Activated gamma-delta T cell treated with anti-CD3 and anti-CD28 coated beads, Interleukin-2, amount 50 U/mL, for 16 hours (primary cell): ENCODE measurements around the gene INPP4A.

Experiments
- DNase-seq: peaks from one replicate; pipeline ENCODE4 v3.0.0-alpha.2; 2020; ENCODE audit warnings: low read depth

The INPP4A gene

DNA sequence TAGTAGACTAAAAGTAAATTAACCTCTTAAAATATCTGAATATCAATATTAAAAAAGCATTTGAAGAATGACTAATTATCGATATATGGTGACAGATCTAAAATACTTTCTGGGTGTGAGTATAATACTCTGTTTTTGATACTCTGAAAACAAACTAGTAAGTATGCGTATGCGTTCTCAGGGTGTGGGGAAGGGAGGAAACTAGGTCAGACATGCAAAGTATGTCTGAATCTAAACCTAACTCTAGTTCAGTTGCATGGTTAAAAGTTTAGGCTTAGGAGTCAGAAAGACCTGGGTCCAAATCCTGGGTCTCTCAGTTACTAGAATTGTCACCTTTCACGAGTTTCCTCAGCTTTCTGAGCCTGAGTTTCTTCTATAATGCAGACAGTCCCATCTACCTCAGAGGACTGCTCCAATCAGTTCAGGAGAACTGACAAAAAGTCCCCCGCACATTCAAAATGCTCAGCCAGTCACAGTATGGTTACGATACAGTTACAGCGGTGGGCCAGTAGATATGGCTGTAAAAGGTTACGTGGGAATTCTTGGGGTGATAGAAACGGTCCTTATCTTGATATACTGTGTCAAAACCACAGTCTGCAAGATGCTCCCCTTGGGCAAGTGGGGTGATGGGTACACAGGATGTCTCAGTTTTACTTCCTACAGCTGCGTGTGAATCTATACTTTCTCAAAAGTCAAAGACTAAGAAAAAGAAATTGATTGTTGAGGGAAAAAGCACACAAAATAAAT lies 192.9 kb downstream of the INPP4A start:
- peak; percentile 20 for DNase-seq

- DNase-seq: no peak
Measured at GRCh38 chr2:98643496-98644100, 198.9 kb downstream of the INPP4A start.
